ENCODE results near the gene NF1.
"Not testable (repeated sequence)": the region's sequence is repeated elsewhere in the genome, so short reads cannot be mapped to it uniquely, and the experiment has no call there.

Gene NF1

GRCh38 chr17:31254654-31255053 lies 159.9 kb downstream of the NF1 start:
- no peak for DNase-seq (ENCODE audit: low spot score)

- no peak for DNase-seq (ENCODE audit: low spot score)
Measured at GRCh38 chr17:31256936-31257335, 162.2 kb downstream of the NF1 start.

GRCh38 chr17:31260151-31260550 lies 165.4 kb downstream of the NF1 start:
- no peak for DNase-seq (ENCODE audit: low spot score)

GRCh38 chr17:31261601-31262000 lies 166.8 kb downstream of the NF1 start:
- DNase-seq (ENCODE audit: low spot score) = no peak

GRCh38 chr17:31262923-31263322 lies 168.1 kb downstream of the NF1 start:
- not testable (repeated sequence) for DNase-seq (ENCODE audit: low spot score)

- no peak for DNase-seq (ENCODE audit: low spot score)
Measured at GRCh38 chr17:31266042-31266441, 171.3 kb downstream of the NF1 start.

- no peak for DNase-seq (ENCODE audit: low spot score)
Measured at GRCh38 chr17:31269036-31269577, 174.3 kb downstream of the NF1 start.

- no peak for DNase-seq (ENCODE audit: low spot score)
Measured at GRCh38 chr17:31269578-31269983, 174.8 kb downstream of the NF1 start.

- DNase-seq (ENCODE audit: low spot score) = no peak
Measured at GRCh38 chr17:31272236-31272635, 177.5 kb downstream of the NF1 start.

- no peak for DNase-seq (ENCODE audit: low spot score)
Measured at GRCh38 chr17:31272803-31273202, 178.0 kb downstream of the NF1 start.

- DNase-seq (ENCODE audit: low spot score) = no peak
Measured at GRCh38 chr17:31273516-31273915, 178.7 kb downstream of the NF1 start.

GRCh38 chr17:31274252-31274651 lies 179.5 kb downstream of the NF1 start:
- no peak for DNase-seq (ENCODE audit: low spot score)

GRCh38 chr17:31275116-31275515 lies 180.3 kb downstream of the NF1 start:
- DNase-seq (ENCODE audit: low spot score) = no peak

- no peak for DNase-seq (ENCODE audit: low spot score)
Measured at GRCh38 chr17:31279401-31279800, 184.6 kb downstream of the NF1 start.

GRCh38 chr17:31281061-31281460 lies 186.3 kb downstream of the NF1 start:
- DNase-seq (ENCODE audit: low spot score) = no peak

GRCh38 chr17:31283841-31284240 lies 189.1 kb downstream of the NF1 start:
- no peak for DNase-seq (ENCODE audit: low spot score)

- no peak for DNase-seq (ENCODE audit: low spot score)
Measured at GRCh38 chr17:31286587-31286986, 191.8 kb downstream of the NF1 start.

- not testable (repeated sequence) for DNase-seq (ENCODE audit: low spot score)
Measured at GRCh38 chr17:31287932-31288331, 193.2 kb downstream of the NF1 start.

- no peak for DNase-seq (ENCODE audit: low spot score)
Measured at GRCh38 chr17:31289790-31290189, 195.0 kb downstream of the NF1 start.

GRCh38 chr17:31291820-31292219 lies 197.0 kb downstream of the NF1 start:
- DNase-seq (ENCODE audit: low spot score) = no peak

- no peak for DNase-seq (ENCODE audit: low spot score)
Measured at GRCh38 chr17:31293581-31293980, 198.8 kb downstream of the NF1 start.

- peak; percentile 76 for DNase-seq (ENCODE audit: low spot score)
Measured at GRCh38 chr17:31294231-31294630, 199.5 kb downstream of the NF1 start.

GRCh38 chr17:31294820-31295488 lies 200.2 kb downstream of the NF1 start:
- no peak for DNase-seq (ENCODE audit: low spot score)

GRCh38 chr17:31295489-31295871 lies 200.7 kb downstream of the NF1 start:
- peak; percentile 67 for DNase-seq (ENCODE audit: low spot score)
